Measurements from ENCODE around the gene ATPAF1. TPM values are rescaled to one million over a fixed set of nuclear protein-coding genes. Genes with fewer than 3 reads are reported as not detected.

The ATPAF1 gene
- total RNA-seq, 1 experiment from 2014 or later: 39.0 TPM

DNA sequence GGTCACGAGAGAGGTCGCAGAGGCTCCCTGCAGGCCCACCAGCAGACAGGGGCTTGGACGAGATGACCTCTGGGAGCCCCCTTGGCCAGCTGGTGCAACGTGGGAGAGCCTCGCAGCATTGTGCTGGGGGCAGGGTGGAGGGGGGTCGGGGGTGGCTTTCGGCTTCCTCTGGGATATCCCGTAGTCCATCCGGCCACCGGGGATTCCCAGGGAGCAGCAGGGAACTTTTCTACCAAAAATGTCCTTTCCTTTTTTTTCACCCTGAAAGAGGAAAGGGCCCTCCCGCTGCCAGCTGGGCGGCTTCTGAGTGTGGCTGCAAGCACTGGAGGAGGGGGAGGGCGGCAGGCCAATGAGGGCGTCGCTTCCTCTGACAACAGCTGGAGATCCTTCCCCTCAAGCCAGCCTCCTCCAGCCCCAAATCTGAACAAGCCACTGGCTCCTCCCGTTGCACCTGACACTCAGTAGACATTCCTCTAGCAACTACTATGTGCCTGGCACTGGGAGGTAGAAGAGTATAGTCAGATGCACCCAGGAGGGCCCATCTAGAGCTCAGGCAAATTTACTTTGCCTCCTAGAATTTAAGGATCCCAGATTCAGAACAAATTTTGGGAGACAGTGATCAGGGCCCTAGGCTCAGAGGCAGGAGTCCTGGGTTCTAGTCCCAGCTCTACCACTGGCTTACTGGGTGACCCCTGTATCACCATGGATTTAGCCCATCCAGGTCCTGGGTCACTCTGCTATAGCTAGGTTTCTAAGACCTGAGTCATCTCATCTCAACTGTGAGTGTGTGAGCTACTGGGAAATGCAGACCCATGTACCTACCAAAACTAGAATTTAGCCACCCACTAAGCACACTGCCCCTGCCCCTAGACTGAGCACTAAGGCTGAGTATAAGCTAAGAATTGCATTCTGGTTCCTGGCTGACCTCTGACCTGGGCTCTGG is 54.2 kb downstream of the ATPAF1 start:
- no peak for ATAC-seq
- intact Hi-C loops (cut with micrococcal nuclease; ENCODE audit: unreplicated experiment) (no loop called here), in situ Hi-C loops (cut with HindIII; ENCODE audit: low pct_unique_long_range_greater_than_20kb, low sequenced_read_pairs) (no loop called here)
- no peak for DNase-seq (ENCODE audit: low read depth, low spot score)
- Histone ChIP-seq H3K36me3 (ENCODE audit: control insufficient read depth, insufficient read depth, low read length) (no peaks in the 10 kb centered on the region), H3K27ac (ENCODE audit: low read length) (no peak overlapping the region), H3K27me3 (ENCODE audit: control insufficient read depth, insufficient read depth, low read length) (no peaks in the 10 kb centered on the region), H3K4me1 (ENCODE audit: control insufficient read depth, insufficient read depth, low read length) (peaks cover 14% of the 10 kb centered on the region), H3K4me3 (ENCODE audit: low read depth in 2 of 2, low read length in 2 of 2) (no peak overlapping the region), H3K9me3 (ENCODE audit: control insufficient read depth, insufficient read depth, low read depth, low read length) (no peaks in the 10 kb centered on the region)
- BruUV-seq (replicated peaks): no TSS peak
- no peak for TF ChIP-seq SIN3A (IDR thresholded peaks at IDR 0.05; ENCODE audit: borderline replicate concordance, insufficient read depth, low read depth, low read length)
- no peak for TF ChIP-seq TCF7L2 (IDR thresholded peaks at IDR 0.05; ENCODE audit: low read depth, low read length)
- no peak for TF ChIP-seq POLR2AphosphoS5 (IDR thresholded peaks at IDR 0.05; ENCODE audit: low read depth, low read length)
- no peak for TF ChIP-seq CTCF (IDR thresholded peaks at IDR 0.05)
- TF ChIP-seq REST (IDR thresholded peaks at IDR 0.05; ENCODE audit: insufficient read depth in 1 of 2, low read depth in 2 of 2, low read length in 1 of 2): no peak
- POLR2A ChIA-PET: interaction anchor here (0.6 kb wide), 1 partner anchor 678 kb away, joined by 3 read pairs; no protein-coding TSS in a partner anchor
- CTCF ChIA-PET: interaction anchor here (0.6 kb wide), 1 partner anchor 10 kb away, joined by 3 read pairs; no protein-coding TSS in a partner anchor

DNA sequence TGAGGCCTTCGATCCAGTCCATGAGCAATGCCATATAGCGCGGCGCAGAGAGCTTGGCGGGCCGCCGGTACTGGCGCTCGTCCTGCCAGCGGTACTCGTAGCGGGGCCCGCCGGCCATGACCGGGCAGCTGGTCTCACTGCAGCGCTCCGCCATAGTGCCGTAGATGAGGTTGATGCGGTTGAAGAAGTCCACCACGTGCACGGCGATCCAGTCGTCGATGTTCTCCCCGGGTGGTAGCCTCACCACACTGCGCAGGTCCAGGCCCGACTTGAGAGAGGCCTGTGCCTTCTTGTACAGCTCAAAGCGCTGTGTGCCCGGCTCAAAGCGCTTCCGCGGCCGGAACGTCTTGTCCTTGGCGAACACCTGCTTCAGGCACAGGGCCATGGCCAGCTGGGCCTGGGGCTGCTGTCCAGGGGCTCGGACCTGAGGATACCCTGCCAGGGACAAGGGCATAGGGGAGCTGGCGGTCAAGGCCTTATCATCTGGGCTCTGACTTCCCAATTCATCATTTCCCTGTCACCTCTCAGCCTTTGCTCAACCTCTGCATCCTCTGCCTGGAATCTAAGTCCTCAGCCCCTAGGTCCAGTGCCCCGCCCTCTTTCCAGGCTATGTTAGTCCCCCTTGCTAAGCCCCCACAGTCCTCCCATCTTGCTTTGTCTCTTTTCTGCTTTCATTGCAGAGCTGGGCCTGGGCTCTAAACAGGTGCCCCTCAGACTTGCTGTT is 55.1 kb downstream of the ATPAF1 start:
- ChIA-PET POLR2A (interaction anchor here (0.5 kb wide), 1 partner anchor 49 kb away, joined by 12 read pairs; no protein-coding TSS in a partner anchor), CTCF (interaction anchor here (0.6 kb wide), 1 partner anchor 11 kb away, joined by 3 read pairs; no protein-coding TSS in a partner anchor)
- intact Hi-C loops (cut with micrococcal nuclease; ENCODE audit: unreplicated experiment): no loop called here
- TF ChIP-seq REST (IDR thresholded peaks at IDR 0.05; ENCODE audit: insufficient read depth in 1 of 2, low read depth in 2 of 2, low read length in 1 of 2) (no peak), POLR2AphosphoS5 (IDR thresholded peaks at IDR 0.05; ENCODE audit: low read depth, low read length) (no peak), TCF7L2 (IDR thresholded peaks at IDR 0.05; ENCODE audit: low read depth, low read length) (no peak), SIN3A (IDR thresholded peaks at IDR 0.05; ENCODE audit: borderline replicate concordance, insufficient read depth, low read depth, low read length) (no peak), CTCF (IDR thresholded peaks at IDR 0.05) (no peak)
- ATAC-seq (no peak), DNase-seq (ENCODE audit: low read depth, low spot score) (no peak)
- Histone ChIP-seq H3K27ac (ENCODE audit: low read length) (no peak overlapping the region), H3K9me3 (ENCODE audit: control insufficient read depth, insufficient read depth, low read depth, low read length) (no peaks in the 10 kb centered on the region), H3K27me3 (ENCODE audit: control insufficient read depth, insufficient read depth, low read length) (no peaks in the 10 kb centered on the region), H3K36me3 (ENCODE audit: control insufficient read depth, insufficient read depth, low read length) (no peaks in the 10 kb centered on the region), H3K4me3 (ENCODE audit: low read depth in 2 of 2, low read length in 2 of 2) (no peak overlapping the region), H3K4me1 (ENCODE audit: control insufficient read depth, insufficient read depth, low read length) (peaks cover 14% of the 10 kb centered on the region)
- BruUV-seq (replicated peaks): no TSS peak
- in situ Hi-C loops (cut with HindIII; ENCODE audit: low pct_unique_long_range_greater_than_20kb, low sequenced_read_pairs): no loop called here

All from Panc1 (cell line).